Endothelial cell of umbilical vein (primary cell): Measurements from ENCODE around the gene LEPROT.

Experiments used
- EZH2 ChIP-seq: IDR thresholded peaks from 2 replicates; pipeline ENCODE4 v1.6.1; 2012; ENCODE audit warnings: borderline replicate concordance, low read depth, mild to moderate bottlenecking, moderate library complexity, low read length, inconsistent platforms; ENCODE audit not compliant: severe bottlenecking
- GATA2 ChIP-seq: IDR thresholded peaks from 2 replicates; pipeline ENCODE4 v1.7.0; 2011; ENCODE audit warnings: low read depth, mild to moderate bottlenecking, moderate library complexity, mixed read lengths, low read length; ENCODE audit not compliant: insufficient read length, insufficient read depth
- JUN ChIP-seq: IDR thresholded peaks from 2 replicates; pipeline ENCODE4 v1.6.1; 2011; ENCODE audit warnings: borderline replicate concordance, low read depth; ENCODE audit not compliant: insufficient read length, insufficient read depth
- MYC ChIP-seq: IDR thresholded peaks from one replicate; pipeline ENCODE4 v1.6.1; 2011; ENCODE audit warnings: mild to moderate bottlenecking, low read depth, low read length
- POLR2A ChIP-seq: IDR thresholded peaks from 2 replicates; pipeline ENCODE4 v1.6.1; 2012; ENCODE audit warnings: low read depth, mild to moderate bottlenecking, control low read depth, low read length
- POLR2AphosphoS5 ChIP-seq: IDR thresholded peaks from 2 replicates; pipeline ENCODE4 v1.6.1; 2012; ENCODE audit warnings: low read depth, mild to moderate bottlenecking, control low read depth, low read length, moderate library complexity; ENCODE audit not compliant: insufficient read depth
- TF ChIP-seq, protein P1 (sequence below), 2 donors: IDR thresholded peaks; 1 replicate in 1 of 2; 2 replicates in 1 of 2; pipeline ENCODE4 v1.5.1; 2011; ENCODE audit warnings: low read length in 2 of 2, mild to moderate bottlenecking in 2 of 2, moderate library complexity in 2 of 2, control low read depth in 1 of 2, inconsistent platforms in 1 of 2, low read depth in 1 of 2; ENCODE audit not compliant: insufficient read depth in 1 of 2; ENCODE audit errors: extremely low read depth in 1 of 2

DNA sequence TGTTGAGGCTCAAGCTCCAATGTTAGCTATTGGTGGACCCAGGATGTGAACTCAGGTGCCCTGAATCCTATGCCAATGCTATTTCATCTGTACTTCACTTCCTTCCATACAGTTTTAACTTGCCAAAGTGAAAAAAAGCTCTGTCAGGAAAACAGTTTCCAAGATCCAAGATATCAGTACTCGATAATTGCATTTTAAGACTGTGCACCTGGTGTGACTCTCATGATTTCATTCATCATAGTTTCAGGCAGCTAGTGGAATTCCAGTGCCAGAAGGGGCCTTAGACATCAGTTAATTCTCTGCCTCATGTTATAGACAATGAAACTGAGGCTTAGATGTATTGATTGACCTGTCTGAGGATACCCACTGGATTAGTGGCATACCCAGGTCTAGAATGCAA is 26.5 kb upstream of the LEPROT start:
- no peak for TF ChIP-seq GATA2
- TF ChIP-seq EZH2: no peak
- TF ChIP-seq MYC: no peak
- TF ChIP-seq JUN: no peak
- no peak for TF ChIP-seq POLR2AphosphoS5
- TF ChIP-seq, protein P1, sequence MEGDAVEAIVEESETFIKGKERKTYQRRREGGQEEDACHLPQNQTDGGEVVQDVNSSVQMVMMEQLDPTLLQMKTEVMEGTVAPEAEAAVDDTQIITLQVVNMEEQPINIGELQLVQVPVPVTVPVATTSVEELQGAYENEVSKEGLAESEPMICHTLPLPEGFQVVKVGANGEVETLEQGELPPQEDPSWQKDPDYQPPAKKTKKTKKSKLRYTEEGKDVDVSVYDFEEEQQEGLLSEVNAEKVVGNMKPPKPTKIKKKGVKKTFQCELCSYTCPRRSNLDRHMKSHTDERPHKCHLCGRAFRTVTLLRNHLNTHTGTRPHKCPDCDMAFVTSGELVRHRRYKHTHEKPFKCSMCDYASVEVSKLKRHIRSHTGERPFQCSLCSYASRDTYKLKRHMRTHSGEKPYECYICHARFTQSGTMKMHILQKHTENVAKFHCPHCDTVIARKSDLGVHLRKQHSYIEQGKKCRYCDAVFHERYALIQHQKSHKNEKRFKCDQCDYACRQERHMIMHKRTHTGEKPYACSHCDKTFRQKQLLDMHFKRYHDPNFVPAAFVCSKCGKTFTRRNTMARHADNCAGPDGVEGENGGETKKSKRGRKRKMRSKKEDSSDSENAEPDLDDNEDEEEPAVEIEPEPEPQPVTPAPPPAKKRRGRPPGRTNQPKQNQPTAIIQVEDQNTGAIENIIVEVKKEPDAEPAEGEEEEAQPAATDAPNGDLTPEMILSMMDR (IDR thresholded peaks at IDR 0.05; ENCODE audit: extremely low read depth in 1 of 2, insufficient read depth in 1 of 2, low read depth in 1 of 2, low read length in 2 of 2): no peak
- TF ChIP-seq POLR2A: no peak
